SIG-M5 treated with dmso at 0.1 percent for 504 hours (cell line): Measurements from ENCODE around the gene KLHL8.
"Not testable (repeated sequence)": the region's sequence is repeated elsewhere in the genome, so short reads cannot be mapped to it uniquely, and the experiment has no call there.

Experiments used
- DNase-seq: peaks from one replicate; lab custom pipeline; 2025; ENCODE audit not compliant: unreplicated experiment; lab: John Stamatoyannopoulos, UW

KLHL8 gene

DNA sequence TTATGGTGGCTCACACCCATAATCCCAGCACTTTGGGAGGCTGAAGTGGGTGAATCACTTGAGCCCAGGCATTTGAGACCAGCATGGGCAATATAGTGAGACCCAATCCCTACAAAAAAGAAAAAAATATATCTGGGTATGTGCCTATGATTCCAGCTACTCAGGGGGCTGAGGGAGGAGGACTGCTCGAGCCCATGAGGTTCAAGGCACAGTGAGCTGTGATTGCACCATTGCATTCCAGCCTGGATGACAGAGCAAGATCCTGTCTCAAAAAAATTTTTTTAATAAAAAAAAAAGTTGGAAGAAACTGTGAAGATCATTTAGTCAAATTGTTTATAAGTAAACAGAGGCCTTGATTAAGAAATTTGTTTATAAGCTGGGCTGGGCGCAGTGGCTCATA is 39.7 kb downstream of the KLHL8 start:
- DNase-seq = no peak

DNA sequence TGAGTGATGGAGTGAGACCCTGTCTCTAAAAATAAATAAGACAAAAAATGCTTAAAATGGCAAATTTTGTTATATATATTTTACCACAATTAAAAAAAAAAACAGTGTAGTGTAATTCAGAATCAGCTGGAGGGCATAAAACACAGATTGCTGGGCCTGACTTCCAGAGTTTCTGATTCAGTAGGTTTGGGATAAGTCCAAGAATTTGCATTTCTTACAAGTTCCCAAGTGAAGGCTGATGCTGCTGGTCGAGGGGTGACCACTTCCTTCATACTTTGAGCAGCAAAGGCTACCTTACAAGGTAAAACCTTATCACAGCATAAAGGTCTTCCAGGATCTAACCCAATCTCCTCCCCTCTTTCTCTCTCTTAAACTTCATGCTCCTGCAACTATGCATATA is 40.7 kb downstream of the KLHL8 start:
- no peak for DNase-seq

DNA sequence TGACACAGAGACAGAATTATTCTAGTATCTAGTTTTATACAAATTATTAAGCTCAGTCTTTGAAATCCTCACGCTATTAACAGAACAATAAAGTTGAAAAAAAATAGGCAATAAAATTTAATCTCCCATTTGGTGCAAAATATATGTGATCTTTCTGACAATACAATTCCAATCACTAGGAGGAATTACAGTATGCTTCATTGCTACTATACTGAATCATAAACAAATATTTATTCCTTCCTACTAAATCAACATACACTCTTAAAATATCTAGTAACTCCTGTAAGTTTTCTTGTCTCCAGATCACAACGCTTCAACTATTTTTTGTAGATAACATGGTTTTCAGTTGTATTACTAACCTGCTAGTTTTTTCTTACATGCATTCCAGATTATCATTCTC is 45.7 kb downstream of the KLHL8 start:
- no peak for DNase-seq

DNA sequence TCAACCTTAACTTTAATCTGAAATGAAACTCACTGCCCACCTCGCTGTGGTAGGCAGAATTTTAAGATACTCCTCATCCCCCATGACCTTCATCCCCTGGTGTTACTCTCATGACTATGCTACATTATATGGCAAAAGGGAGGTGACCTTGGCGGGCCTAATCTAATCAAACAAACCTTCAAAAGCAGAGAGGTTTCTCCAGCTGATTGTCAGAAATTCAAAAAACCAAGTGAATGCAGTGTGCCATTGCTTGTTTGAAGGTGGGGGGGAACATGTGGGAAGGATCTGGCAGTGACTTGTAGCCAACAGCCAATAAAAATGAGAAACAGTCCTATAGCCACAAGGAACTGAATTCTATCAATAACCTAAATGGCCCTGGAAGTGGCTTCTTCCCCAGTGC is 48.5 kb downstream of the KLHL8 start:
- DNase-seq = no peak

DNA sequence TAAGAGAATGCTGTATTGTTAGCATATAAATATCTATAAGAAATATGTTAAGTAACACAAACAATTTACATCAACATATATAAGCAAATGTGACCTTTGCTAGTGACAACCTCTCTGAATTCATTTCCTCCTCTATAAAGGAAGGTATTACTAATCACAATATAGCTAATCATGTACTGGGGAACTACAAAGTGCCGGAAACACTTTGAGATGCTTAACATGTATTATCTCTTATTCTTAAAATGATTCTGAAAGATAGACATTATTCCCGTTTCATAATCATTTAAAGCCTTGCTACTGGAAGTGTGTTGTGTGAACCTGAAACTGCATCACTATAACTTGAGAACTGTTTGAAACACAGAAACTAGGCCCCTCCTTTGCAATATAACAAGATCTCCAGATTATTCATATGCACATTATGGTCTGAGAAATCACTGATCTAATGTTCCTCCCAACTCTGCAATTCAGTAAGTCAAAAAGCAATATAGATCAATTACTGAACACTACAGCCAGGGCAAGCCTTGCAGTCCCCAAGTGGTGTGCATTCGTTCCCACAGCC is 54.0 kb downstream of the KLHL8 start:
- no peak for DNase-seq

DNA sequence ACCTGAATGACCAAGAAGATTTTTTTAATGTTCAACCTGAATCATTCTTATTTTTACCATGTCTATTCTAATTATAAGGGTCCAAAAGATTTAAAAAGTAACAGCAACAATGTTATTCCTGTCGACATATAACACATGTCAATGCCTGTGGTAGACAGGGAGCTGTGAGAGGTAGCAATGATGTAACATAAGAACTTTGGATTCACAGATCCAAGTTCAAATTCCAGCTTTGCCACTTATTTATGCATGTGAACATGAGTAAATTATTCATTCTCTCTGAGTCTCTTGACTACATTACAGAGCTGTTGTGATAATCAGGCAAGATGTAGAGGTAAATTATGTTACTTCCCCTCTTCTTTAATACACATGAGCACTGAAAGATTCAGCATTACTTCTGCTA is 54.5 kb downstream of the KLHL8 start:
- DNase-seq = no peak

DNA sequence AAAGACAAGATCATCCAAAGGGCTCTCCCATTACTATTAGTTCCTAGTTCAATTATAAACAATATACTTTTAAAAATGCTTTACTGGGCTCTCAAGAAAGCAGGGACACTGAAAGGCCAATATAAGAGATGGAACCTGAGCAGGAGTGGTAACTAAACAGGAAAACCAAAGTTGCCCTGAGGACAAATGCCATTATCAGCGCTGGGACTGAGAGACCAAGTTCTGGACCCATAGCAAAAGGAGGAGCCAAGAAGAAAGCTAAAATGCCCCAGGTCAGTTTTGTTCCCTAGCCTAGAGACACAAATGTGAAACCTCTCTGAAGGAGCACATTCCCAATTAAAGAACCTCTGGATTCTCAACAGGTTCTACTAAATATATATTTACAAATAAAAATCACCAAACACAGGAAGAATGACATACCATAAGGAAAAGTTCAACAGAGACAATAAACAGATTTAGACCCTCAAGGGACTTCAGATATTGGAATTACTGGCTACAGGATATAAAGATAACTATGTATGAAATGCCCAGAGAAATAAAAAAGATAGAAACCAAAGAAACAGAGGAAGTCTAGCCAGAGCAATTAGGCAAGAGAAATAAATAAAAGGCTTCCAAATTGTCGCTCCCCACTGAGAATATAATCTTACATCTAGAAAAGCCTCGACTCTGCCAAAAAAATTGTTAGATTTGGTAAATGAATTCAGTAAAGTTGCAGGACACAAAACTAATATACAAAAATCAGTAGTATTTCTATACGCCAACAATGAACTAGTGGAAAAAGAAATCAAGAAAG is 67.1 kb downstream of the KLHL8 start:
- DNase-seq = no peak

DNA sequence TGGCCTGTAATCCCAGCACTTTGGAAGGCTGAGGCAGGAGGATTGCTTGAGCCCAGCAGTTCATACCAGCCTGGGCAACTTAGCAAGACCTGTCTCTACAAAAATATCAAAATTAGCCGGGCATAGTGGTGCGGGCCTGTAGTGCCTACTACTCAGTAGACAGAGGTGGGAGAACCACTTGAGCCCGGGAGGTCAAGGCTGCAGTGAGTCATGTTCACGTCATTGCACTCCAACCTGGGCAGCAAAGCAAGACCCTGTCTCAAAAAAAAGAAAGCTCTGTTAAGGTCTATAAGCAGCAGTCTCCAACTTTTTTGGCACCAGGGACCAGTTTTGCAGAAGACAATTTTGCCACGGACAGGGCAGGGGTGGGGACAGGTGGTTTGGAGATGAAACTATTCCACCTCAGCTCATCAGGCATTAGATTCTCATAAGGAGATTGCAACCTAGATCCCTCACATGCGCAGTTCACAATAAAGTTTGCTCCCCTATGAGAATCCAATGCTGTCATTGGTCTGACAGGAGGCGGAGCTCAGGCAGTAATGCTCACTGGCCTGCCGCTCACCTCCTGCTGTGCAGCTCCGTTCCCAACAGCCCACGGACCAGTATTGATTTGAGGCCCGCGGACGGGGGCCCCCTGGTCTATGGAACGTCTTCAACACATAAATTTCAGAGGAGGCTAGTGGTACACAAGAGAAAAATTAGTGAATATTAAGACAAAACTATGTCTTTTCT is 67.9 kb downstream of the KLHL8 start:
- no peak for DNase-seq

DNA sequence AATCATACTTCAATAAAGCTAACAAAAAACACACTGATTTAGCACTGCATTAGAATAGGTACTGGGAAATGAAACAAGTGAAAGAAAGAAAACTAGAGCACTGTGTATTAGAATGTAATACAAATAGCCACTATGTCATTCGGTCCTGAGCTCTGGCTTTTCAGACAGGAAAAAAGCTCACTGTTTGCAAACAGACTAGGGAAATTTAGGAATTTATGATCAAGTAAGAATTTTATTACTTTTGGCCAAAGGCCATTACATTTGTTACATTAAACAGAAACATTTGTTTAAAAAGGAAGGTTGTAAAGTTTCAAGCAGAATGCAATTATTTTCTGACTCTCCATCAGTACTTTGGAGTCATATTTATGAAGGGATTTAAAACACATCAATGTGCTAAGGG is 68.7 kb downstream of the KLHL8 start:
- no peak for DNase-seq

DNA sequence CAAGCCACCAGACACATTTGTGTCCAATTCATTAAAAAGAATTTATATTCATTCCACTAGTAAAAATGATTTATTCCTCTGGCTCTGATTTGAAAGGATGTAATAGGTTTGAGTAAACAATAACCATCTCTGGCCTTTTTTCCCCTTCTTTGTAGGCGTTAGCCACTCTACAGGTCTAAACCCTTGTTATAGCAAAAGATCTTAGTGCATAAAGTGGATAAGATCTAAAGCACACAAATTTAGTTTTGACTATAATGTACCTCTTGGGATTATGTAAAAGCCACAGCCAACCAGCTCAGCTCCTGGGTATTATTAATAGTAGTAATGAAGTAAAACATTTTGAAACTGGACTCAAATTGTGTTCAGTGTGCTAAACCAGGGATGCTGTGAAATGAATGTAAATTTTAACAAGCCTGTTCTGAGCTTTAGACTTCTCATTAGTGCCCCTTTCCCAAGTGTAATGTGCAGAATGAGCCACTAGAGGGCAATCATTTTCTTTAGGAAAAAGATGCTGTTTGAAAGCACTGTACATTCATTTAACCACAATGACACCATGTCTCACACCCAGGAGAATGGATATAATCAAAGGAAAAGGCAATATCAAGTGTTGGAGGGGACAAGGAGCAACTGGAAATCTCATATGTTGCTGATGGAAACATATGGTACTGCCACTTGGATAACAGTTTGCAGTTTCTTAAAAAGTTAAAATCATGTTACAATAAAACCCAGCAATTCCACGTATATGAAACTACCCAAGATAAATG is 69.7 kb downstream of the KLHL8 start:
- peak; percentile 52 for DNase-seq

DNA sequence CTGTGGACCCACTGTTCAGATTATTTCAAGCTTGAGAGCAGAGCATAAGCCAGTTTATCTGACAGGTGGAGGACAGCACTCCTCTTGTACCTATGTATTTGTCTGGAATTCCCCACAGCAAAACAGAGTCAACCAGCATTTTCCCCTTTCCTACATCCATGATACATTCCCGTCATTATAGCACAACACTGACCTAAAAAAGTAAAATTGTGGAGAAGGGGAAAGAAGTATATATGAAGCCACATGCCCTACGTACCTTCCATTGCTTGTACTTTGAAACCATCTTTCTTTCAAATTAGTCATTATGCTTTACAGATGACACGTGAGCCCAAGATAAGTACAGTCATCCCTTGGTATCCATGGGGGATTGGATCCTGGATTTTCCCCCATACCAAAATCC is 73.3 kb downstream of the KLHL8 start:
- no peak for DNase-seq

DNA sequence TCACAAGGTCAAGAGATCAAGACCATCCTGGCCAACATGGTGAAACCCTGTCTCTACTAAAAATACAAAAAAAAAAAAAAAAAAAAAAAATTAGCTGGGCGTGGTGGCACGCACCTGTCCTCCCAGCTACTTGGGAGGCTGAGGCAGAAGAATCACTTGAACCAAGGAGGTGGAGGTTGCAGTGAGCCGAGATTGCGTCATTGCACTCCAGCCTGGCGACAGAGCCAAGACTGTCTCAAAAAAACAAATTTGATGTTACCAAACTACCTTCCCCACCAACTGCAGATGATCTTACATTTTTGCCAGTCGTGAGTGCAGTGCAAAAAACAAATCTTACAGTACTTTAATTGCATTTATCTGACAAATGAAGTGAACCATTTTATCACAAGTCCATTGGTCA is 74.5 kb downstream of the KLHL8 start:
- not testable (repeated sequence) for DNase-seq

DNA sequence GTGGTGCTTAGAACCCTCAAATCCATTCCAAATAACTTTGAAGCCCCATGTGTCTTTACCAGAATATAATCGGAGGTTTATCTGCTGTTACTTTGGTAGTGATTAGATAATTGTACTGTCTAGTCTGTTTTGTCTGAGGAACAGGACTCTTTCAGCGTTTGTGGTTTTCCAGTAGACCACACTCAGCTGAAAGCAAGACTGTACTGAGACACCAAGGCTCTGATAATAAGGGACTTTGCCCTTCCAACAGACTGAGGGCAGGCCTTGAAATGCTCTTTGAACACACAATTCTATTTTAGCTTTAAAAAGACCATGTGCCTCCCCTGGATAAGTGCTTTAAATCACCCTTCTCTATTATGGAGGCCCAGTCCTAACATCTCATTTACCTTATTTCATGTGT is 76.1 kb downstream of the KLHL8 start:
- DNase-seq = no peak

DNA sequence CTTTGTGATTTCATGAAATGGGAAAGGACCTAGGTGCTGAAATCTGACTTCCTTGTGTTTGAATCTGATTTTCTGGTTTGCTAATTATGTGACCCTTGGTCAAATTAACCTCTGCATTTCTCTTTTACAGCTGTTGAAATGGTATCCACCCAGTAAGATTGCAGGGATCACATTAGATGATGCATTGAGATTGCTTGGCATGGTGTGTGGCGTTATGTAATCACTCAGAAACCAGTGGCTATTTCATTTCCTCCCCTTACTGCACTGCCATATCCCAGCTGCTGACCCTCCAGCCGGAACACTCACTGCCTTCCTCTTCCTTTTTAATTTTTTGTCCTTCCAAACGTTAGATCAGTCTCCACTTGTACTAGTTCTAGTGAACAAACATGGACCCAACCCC is 79.0 kb downstream of the KLHL8 start:
- no peak for DNase-seq

DNA sequence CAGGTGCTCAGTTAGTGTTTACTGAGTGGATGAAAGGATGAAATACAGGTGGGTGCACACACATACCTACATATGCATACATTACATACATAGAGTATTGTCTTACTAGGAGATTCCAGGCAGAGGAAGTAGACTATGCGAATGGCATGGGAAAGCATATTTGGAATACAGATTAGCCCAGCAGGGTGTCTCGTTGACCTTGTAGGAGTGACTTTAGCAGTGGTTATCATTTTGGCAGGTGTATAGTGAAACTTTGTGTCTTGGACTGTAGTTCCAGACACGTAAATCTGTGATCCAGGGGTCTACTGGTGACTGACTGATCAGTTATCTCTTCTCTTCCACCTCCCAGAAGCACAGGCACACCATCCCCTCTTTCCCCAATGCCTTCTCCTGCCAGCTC is 86.3 kb downstream of the KLHL8 start:
- DNase-seq = no peak

DNA sequence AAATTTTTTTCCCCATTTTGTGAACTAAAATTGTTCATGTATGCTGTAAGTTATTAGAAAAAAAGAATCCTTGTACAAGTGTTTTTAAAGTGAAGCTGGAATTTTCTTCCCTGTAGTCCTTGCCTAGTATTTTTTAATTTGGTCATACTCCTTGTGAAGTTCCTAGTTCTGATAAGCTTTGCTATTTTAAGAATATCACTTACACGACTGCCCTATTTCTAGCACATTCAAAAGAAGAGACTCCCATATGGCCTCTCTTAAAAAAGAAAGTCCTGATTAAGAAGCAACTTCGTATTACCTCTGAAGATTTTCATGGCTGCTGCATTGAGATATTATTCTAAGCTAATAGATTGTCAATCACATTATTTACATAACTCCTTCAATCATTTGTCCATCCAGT is 87.2 kb downstream of the KLHL8 start:
- DNase-seq = no peak

DNA sequence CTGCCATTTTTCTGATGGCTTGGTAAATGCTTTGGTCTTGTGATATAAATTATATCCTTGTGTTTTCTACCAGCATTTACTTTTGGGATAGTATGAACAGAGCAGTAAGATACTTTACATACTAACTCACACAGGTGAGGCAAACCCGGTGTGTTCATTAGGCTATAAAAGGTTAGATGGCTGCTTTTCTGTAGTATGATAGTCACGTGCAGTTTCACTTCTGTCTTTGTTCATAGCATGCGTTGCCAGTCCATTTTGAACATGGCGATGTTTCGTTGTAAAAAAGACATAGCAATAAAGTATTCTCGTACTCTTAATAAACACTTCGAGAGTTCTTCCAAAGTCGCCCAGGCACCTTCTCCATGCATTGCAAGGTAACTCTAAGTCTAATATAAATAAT is 88.4 kb downstream of the KLHL8 start:
- no peak for DNase-seq

DNA sequence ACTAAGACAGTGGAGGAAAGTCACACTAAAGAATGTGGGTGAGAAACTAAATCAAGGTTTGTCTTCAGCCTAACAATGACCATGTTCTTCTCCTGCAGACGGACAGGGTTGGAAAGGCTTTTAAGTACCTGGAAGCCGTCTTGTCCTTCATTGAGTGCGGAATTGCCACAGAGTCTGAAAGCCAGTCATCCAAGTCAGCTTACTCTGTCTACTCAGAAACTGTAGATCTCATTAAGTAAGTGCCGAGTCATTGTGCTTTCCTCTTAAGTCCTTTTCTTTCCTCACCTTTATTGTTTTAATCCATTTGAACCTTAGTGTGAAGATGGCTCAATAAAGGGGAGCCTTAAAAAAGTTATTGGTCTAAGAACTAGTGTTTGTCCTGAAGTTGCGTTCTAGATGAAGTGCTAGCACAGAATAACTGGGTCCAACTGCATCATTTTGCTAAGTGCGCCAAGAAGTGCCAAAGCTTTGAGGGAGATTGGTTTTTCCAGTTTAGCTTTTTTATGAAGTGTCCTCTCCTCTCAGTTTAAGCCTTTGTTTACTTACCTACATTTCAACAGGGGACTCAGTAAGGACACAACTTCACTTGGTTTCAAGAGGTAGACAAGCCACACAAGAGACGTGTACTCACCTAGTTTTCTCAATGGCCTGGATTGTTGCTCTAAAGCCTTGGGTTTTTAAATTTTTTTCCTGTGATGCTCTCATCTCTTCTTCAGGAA is 89.3 kb downstream of the KLHL8 start:
- DNase-seq = no peak

DNA sequence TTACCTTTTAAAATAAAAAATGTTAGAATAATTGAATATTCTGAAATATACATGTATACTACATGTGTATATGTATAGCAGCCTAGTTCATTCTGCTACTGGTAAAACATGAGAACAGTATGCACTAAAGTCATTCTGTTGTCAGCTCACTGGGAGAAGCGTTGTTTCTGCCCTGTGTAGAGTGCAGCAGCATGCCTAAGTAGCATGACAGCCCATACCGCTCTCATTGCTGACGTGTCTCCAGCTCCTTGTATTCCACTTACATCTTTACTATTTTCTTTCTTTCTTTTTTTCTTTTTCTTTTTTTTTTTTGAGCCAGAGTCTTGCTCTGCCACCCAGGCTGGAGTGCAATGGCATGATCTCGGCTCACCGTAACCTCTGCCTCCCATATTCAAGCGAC is 90.7 kb downstream of the KLHL8 start:
- no peak for DNase-seq

DNA sequence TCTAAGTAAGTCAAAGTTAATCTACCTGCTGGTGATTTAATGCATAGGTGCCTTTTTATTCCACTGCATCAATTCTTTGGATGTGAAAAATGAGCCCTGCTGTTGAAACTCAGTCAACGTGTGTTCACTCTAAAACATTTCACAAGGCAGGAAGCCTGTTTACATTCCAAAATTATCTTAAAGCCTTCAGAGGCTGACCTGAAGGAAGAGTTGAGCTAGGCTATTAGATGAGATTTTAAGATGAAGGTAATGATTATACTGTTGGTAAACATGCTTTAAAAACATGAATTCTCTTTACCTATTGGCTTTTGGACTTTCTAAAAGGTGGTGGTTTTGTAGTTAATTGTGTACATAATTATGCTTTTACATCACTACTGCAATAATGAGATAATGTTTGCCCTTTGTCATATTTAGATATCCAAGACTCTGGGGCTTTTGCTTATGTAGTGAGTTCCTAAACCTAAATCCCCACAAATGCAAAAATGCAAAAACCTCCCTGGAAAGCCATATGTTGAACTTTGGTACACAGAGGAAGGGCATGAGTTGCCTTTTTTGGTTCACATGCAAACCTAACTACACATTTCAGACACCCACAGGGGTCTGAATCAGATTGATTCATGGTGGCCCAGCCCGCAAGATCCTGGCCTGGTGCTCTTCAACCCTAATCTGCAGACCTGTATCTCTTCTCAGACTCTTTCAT is 92.3 kb downstream of the KLHL8 start:
- DNase-seq = no peak
